Left lung (tissue), 10 donors: ENCODE measurements around the gene CDH4. TPM values are rescaled to one million over a fixed set of nuclear protein-coding genes. Genes with fewer than 3 reads are reported as not detected.

ENCODE experiments used
- ATAC-seq: fragments of 200-7000 bp; cut with Tn5 transposase; one replicate; pipeline ENCODE4 v1.9.1; 2020; ENCODE audit warnings: moderate library complexity
- DNase-seq, 4 donors: peaks; one replicate each; pipeline ENCODE4 v3.0.0-alpha.2; 2013 to 2020
- H3K27ac ChIP-seq, 2 donors: fragments of 200-600 bp; sonication (generic) in 1 of 2; one replicate each; pipeline versions ENCODE4 v1.5.0 to v1.8.0; 2020 to 2021
- H3K27me3 ChIP-seq, 2 donors: fragments of 200-600 bp; sonication (generic) in 1 of 2; one replicate each; pipeline versions ENCODE4 v1.5.0 to v1.8.0; 2020 to 2021
- H3K36me3 ChIP-seq, 2 donors: fragments of 200-600 bp; sonication (generic) in 1 of 2; one replicate each; pipeline versions ENCODE4 v1.5.0 to v1.8.0; 2020 to 2021
- H3K4me1 ChIP-seq, 2 donors: fragments of 200-600 bp; one replicate each; pipeline ENCODE4 v1.8.0; 2021
- H3K4me3 ChIP-seq, 2 donors: fragments of 200-600 bp; sonication (generic) in 1 of 2; one replicate each; pipeline versions ENCODE4 v1.5.0 to v1.8.0; 2020 to 2021; ENCODE audit warnings: mild to moderate bottlenecking in 1 of 2
- H3K9me3 ChIP-seq, 2 donors: fragments of 200-600 bp; sonication (generic) in 1 of 2; one replicate each; pipeline versions ENCODE4 v1.5.0 to v1.8.0; 2020 to 2021
- CTCF ChIP-seq, 2 donors: fragments of 200-600 bp; sonication (generic) in 1 of 2; IDR thresholded peaks; one replicate each; pipeline versions ENCODE4 v1.5.0 to v1.8.0; 2021; ENCODE audit warnings: antibody characterized with exemption in 2 of 2
- intact Hi-C, 2 donors: fragments of 100-400 bp; cut with DNase I; formaldehyde crosslinking; loops; one replicate each; pipeline versions ENCODE4 v1.11.2 to v1.14.2; 2022
- polyA plus RNA-seq, 6 donors: library from polyadenylated mRNA; unstranded; fragments of 120-200 nt; gene quantifications; one replicate each; pipeline ENCODE4 v1.2.1, GENCODE V29; 2013; ENCODE audit not compliant: insufficient read length in 6 of 6
- total RNA-seq, 2 donors: library from RNA; stranded (reverse); fragmentation: NEBNext Ultra II Directional; extraction: Animal tissue kit (Norgen Biotek cat#: 25700); gene quantifications; one replicate each; pipeline ENCODE4 v1.2.1, GENCODE V29; 2021
- donor health status: DM: no; HTN: yes; CAD: no.
- donor health status: DM: no; HTN: no; CAD: no.

The CDH4 gene
- total and polyA plus RNA-seq, 8 donors: 0.24 to 10.8 (median 5.1) TPM

- Histone ChIP-seq H3K4me1 (no peaks in the 10 kb centered on the region), H3K36me3 (no peaks in the 10 kb centered on the region), H3K27ac (no peak overlapping the region), H3K4me3 (no peak overlapping the region), H3K9me3 (peaks cover 0 to 13% of the 10 kb centered on the region in 2 donors), H3K27me3 (peaks cover 0 to 64% of the 10 kb centered on the region in 2 donors)
- no peak for TF ChIP-seq CTCF (IDR thresholded peaks at IDR 0.05)
- intact Hi-C loops: no loop called here
- ATAC-seq (no peak), DNase-seq (no peak)
Observed at GRCh38 chr20:61525781-61526431, 273.8 kb downstream of the CDH4 start.

GRCh38 chr20:61526907-61527306, 274.8 kb downstream of the CDH4 start:
- no peak overlapping the region for H3K27ac ChIP-seq
- no peak overlapping the region for H3K4me3 ChIP-seq
- H3K9me3 ChIP-seq: peaks cover 0 to 12% of the 10 kb centered on the region in 2 donors
- intact Hi-C loops: no loop called here
- no peaks in the 10 kb centered on the region for H3K4me1 ChIP-seq
- H3K27me3 ChIP-seq: peaks cover 0 to 61% of the 10 kb centered on the region in 2 donors
- no peak for ATAC-seq
- no peaks in the 10 kb centered on the region for H3K36me3 ChIP-seq
- DNase-seq: no peak
- TF ChIP-seq CTCF (IDR thresholded peaks at IDR 0.05): no peak

- Histone ChIP-seq H3K4me1 (no peaks in the 10 kb centered on the region), H3K9me3 (peaks cover 0 to 10% of the 10 kb centered on the region in 2 donors), H3K4me3 (no peak overlapping the region), H3K36me3 (no peaks in the 10 kb centered on the region), H3K27ac (no peak overlapping the region), H3K27me3 (peaks cover 0 to 54% of the 10 kb centered on the region in 2 donors)
- no peak for ATAC-seq
- intact Hi-C loops: no loop called here
- no peak for DNase-seq
- TF ChIP-seq CTCF (IDR thresholded peaks at IDR 0.05): no peak
Observed at GRCh38 chr20:61527626-61528025, 275.6 kb downstream of the CDH4 start.

- no peak for TF ChIP-seq CTCF (IDR thresholded peaks at IDR 0.05)
- no peaks in the 10 kb centered on the region for H3K36me3 ChIP-seq
- H3K27me3 ChIP-seq: peaks cover 0 to 44% of the 10 kb centered on the region in 2 donors
- H3K9me3 ChIP-seq: peaks cover 0 to 9% of the 10 kb centered on the region in 2 donors
- no peaks in the 10 kb centered on the region for H3K4me1 ChIP-seq
- H3K4me3 ChIP-seq: no peak overlapping the region
- DNase-seq (no peak), ATAC-seq (no peak)
- H3K27ac ChIP-seq: no peak overlapping the region
- intact Hi-C loops: no loop called here
Observed at GRCh38 chr20:61528591-61528990, 276.5 kb downstream of the CDH4 start.

- H3K27me3 ChIP-seq: peaks cover 0 to 40% of the 10 kb centered on the region in 2 donors
- DNase-seq: no peak
- intact Hi-C loops: no loop called here
- H3K4me1 ChIP-seq: no peaks in the 10 kb centered on the region
- H3K9me3 ChIP-seq: peaks cover 0 to 11% of the 10 kb centered on the region in 2 donors
- H3K36me3 ChIP-seq: no peaks in the 10 kb centered on the region
- H3K4me3 ChIP-seq: no peak overlapping the region
- ATAC-seq: no peak
- TF ChIP-seq CTCF (IDR thresholded peaks at IDR 0.05): no peak
- no peak overlapping the region for H3K27ac ChIP-seq
Observed at GRCh38 chr20:61529354-61529753, 277.3 kb downstream of the CDH4 start.
